ENCODE results near the gene HMGCL.
"Not testable (repeated sequence)": the region's sequence is repeated elsewhere in the genome, so short reads cannot be mapped to it uniquely, and the experiment has no call there.

The HMGCL gene

GRCh38 chr1:23797478-23798448 is 27.5 kb downstream of the HMGCL start:
- no peak for DNase-seq

- DNase-seq, result no peak
Measured at GRCh38 chr1:23796466-23797271, 28.6 kb downstream of the HMGCL start.

DNA sequence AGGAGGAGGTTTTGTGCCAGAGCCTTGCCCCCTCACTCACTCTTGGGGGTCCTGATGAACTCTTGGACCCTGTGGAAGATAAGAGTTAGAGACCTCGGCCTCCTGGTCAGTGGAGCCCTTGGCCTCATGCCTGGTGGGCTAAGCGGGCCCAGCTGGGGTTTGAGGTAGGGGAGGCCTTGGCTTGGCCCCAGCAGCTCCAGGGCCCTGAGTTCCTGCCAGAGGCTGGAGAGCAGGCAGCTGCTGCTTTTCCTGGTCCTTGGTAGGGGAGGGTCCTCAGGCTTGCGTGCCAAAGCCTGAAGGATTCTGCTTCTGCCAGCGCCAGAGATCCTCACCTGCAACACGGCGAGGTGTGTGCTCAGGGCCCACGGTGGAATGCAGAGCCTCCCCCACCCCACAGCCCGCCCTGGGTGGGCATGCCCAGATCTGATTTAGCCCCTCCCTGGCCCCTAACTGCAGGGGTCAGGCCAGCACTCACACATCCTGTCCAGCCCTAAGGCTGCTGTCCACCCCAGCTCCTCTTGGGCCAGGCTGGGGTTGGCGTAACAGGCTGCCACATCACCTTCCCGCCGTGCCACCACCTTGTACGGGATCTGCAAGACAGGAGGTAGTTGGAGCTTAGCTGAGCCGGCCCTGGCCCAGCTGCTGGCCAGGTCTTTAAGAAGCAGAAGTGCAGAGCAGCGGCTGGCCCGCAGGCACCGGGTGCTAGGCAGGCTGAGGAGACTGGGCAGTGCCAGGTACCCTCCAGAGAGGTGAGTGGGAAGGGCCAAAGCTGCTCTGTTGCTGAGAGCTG is 29.4 kb downstream of the HMGCL start:
- no peak for DNase-seq

- not testable (repeated sequence) for DNase-seq
Measured at GRCh38 chr1:23794732-23795182, 30.5 kb downstream of the HMGCL start.

- DNase-seq, result no peak
Measured at GRCh38 chr1:23793861-23794731, 31.1 kb downstream of the HMGCL start.

DNA sequence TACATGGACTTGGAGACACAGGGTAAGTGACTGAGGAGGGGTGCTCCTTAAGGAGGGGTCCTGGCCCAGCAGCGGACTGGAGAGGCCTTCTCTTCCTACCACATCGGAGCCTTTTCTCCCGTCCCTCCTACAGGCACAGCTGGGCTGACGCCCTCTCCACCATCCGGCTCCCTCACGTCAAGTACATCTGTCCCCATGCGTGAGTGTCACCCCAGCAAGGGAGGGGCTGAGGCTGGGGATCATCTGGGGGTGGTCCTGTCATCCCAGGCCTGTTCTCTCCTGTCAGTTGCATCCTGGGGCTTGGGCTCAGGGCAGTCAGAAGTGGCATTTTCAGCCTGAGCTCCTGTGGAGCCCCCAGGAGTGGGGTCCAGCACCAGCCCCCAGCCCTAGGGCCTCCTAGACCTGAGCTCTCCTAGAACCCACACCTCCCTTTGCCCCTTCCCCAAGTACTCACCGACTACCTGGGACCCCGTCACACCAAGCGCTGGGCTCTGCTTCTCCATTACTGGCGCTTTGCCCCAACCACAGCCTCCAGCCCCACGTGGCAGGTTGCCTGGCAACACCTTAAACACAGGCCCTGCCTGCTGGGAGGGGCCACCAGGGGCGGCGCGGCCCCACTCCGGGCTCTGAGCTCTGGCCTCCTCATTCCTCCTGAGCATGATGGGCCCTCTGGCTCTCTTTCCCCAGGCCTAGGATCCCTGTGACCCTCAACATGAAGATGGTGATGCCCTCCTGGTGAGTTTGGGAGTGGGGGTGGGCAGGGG is 32.0 kb downstream of the HMGCL start:
- DNase-seq, result no peak

GRCh38 chr1:23792151-23792945 is 32.9 kb downstream of the HMGCL start:
- DNase-seq, result no peak

DNA sequence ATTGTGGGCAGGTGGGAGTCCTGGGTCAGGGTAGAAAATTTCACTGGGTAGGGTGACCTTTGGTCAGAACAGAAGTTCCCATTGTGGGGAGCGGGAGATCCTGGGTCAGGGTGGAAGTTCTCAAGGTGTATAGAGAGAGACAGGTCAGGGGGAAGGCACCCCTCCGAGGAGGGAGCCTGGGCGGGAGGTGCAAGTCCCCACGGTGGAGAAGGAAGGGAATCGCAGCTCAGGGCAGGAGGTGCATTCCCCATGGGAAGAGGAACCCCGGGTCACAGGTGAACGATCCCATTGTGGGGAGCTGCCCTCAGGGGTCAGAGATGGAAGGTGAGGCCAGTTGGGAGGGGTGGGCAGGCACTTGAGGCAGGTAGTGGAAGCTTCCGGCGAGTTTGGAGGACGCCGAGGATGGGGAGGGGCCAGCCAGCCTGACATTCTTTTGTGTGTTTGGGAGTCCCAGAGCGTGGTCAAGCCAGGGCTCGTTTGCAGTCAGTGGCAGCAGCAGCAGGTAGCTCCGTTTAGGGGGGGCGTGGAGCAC is 33.6 kb downstream of the HMGCL start:
- DNase-seq, result no peak

DNA sequence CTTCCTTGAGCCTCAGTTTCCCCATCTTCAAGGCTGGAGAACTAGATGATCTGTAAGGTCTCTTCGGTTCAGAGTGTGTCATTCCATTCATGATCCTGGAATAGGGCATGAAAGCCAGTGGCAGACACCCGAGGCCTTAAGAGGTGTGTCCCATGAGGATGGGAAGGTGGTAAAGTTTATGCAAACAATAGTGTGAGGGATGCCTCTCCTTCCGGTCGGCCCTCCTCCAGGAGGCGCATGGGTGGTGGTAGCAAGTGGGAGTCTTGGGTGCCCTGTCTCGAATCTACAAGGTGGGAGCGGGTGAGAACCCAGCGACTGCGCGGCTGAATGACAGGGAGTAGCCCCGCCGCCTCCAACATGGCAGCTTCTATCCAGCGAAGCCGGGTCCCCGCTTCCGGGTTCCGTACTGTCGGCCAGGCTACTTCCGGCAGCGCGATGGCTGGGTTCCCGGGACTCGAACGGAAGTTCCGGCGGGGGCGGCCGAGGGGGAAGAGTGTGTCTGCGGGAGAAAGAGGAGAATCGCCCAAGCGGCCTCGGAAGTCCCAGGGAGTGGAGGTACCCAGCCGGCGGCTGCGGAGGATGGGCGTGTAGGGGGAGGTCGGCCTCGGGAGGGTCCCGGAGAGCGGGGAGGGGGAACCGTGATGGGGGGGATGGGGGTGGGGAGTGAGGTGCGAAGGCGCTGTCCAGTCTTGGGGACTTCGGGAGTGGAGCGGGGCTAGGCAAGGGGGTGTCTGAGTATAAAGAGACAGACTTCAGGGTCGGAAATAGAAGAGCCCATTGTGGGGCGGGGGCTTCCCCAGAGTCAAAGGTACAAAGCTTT is 34.3 kb downstream of the HMGCL start, which contains the start of gene LYPLA2:
TSS of gene LYPLA2 (plus strand) at position 450 of the 820 bp plus-strand sequence. CDS start 1,538 bp downstream, outside the sequence.
- peak; percentile 83 to 93 for DNase-seq

GRCh38 chr1:23788695-23789094 is 36.5 kb downstream of the HMGCL start:
- no peak for DNase-seq

DNA sequence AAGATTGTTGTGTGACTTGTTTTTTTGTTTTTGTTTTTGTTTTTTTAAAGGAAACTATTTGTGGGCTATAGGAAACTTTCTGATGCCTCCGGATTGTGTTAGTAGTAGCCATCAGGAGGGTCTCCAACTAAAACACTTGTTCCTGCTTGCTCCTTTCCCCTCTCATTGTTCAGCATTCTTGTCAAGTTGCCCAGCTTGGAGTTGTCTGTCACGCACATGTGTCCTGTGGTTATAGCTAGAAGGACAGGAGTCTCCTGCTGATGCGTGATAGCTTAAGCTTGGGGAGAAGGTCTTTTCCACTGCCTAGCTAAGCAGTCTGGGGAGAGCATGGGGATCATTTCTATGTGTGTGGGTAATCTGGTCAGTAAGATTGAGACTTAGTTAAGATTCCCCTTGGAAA is 37.5 kb downstream of the HMGCL start:
- DNase-seq, result no peak

GRCh38 chr1:23784846-23785245 is 40.4 kb downstream of the HMGCL start:
- no peak for DNase-seq

DNA sequence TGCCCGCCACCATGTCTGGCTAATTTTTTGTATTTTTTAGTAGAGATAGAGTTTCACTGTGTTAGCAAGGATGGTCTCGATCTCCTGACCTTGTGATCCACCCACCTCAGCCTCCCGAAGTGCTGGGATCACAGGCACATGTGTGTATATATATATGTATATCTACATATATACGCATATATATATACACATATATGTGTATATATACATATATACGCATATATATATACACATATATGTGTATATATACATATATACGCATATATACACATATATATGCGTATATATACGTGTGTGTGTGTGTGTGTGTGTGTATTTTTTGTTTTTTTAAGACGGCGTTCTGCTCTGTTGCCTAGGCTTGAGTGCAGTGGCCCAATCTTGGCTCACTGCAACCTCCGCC is 42.1 kb downstream of the HMGCL start:
- DNase-seq, result not testable (repeated sequence)

GRCh38 chr1:23779826-23780371 is 45.3 kb downstream of the HMGCL start:
- DNase-seq, result no peak

DNA sequence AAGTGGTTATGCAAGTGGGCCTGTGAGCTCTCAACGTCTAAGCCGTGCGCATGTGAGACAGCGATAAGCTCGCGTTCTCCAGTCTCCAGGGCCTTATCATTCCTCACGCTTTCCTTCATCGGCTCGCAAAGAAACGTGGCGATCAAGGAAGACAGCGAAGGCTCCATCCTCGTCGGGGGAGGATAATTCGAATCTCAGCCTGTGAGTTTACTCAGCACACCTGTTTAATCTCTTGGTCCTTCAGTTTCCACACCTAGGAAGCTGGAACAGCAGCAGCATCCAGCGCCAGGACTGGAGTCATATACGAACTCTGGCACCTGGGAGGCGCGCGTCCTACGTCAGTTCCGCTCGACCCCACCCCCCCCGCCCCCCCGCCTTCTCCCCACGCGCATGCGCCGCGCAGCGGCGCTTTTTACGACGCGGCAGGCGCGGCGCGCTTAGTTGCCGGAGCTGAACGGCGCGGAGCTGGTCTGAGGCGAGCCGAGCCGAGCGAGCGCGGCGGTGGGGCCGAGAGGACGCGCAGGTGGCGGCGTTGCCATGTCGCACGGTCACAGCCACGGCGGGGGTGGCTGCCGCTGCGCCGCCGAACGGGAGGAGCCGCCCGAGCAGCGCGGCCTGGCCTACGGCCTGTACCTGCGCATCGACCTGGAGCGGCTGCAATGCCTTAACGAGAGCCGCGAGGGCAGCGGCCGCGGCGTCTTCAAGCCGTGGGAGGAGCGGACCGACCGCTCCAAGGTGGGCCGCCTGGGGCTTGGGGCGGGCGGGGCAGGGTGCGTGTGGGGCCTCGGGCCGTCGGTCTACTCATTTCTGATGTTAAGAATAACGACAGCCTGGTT is 47.0 kb downstream of the HMGCL start, which contains the start of gene PITHD1:
TSS of gene PITHD1 (plus strand) at position 440 of the 836 bp plus-strand sequence. CDS start at position 538, 98 bp downstream.
- peak; percentile 79 to 94 for DNase-seq

DNA sequence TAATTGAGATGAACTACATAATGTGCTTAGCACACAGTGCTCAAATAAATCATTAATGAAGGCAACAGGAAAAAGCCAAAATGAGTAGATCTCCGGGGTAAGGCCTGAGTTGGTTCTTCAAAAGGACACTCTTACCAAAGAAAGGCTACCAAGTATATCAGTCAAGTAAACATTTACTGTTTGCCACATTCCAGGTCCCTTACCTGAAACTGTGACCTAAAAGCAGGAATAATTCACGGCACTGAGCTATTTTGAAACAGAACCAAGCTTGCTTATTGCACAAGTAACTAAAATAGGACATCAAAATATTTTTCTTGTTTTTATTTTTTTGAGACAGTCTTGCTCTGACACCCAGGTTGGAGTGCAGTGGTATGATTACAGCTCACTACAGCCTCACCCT is 49.0 kb downstream of the HMGCL start:
- DNase-seq, result no peak

DNA sequence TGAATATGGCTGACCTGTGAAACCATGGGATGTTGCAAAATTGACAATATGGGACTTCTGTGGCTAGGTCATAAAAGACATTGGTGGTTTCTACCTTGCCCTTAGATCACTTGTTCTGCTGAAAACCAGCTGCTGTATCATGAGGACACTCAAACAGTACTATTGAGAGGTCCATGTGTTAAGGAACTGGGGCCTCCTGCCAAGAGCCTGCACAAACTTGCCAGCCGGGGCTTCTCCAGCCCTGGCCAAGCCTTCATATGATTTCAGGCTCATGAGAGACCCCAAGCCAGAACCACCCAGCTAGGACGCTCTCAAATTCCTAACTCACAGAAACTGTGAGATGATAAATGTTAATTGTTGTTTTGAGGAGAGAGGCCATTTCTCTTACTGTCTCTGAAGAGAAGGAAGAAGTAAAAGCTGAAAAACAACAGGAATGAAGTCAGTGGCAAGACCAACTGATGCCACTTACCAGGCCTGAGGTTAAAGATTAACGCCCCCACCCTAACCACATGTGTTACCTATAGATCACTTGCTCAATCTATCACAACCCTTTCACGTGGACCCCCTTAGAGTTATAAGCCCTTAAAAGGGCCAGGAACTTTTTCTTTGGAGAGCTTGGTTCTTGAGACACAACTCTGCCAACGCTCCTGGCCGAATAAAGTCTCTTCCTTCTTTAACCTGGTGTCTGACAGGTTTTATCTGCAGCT is 50.9 kb downstream of the HMGCL start:
- no peak for DNase-seq

Data from NCI-H446 (cell line).